PC-3 (cell line): ENCODE data around the gene DPF3.

ENCODE experiments used
- EZH2 ChIP-seq: fragments of 300-600 bp; sonication (generic); IDR thresholded peaks from one replicate; pipeline ENCODE4 v1.6.1; 2017; ENCODE audit warnings: antibody characterized with exemption, mild to moderate bottlenecking, low read length; ENCODE audit not compliant: unreplicated experiment
- EZH2phosphoT487 ChIP-seq: fragments of 300-600 bp; sonication (generic); IDR thresholded peaks from 2 replicates; pipeline ENCODE4 v1.6.1; 2018; ENCODE audit warnings: mild to moderate bottlenecking, antibody characterized with exemption, low read length, borderline replicate concordance
- TF ChIP-seq, protein P1 (sequence below): fragments of 300-600 bp; sonication (generic); conservative IDR thresholded peaks from 2 replicates; pipeline ENCODE4 v1.5.1; 2017; ENCODE audit warnings: antibody characterized with exemption, low read depth, mild to moderate bottlenecking, low read length

DNA sequence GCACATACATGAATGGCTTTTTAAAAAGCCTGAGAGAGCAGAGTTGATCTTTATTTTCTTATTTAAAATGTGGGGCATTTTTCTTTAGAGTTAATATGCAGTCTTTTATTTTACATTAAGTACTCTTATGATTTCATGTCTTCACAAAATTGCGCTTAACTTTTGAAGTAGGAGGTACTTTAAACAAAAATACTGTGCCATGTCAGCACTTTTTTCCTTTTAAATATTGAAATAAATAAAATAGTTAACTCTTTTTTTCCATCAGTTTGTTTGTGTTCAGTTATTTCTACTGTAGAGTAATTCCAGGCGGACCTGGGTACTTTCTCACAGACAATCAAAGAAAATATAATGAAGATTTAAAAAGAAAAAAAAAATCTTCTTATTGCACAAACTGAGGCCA, 231.7 kb downstream of the DPF3 start:
- no peak for TF ChIP-seq EZH2
- TF ChIP-seq, protein P1, sequence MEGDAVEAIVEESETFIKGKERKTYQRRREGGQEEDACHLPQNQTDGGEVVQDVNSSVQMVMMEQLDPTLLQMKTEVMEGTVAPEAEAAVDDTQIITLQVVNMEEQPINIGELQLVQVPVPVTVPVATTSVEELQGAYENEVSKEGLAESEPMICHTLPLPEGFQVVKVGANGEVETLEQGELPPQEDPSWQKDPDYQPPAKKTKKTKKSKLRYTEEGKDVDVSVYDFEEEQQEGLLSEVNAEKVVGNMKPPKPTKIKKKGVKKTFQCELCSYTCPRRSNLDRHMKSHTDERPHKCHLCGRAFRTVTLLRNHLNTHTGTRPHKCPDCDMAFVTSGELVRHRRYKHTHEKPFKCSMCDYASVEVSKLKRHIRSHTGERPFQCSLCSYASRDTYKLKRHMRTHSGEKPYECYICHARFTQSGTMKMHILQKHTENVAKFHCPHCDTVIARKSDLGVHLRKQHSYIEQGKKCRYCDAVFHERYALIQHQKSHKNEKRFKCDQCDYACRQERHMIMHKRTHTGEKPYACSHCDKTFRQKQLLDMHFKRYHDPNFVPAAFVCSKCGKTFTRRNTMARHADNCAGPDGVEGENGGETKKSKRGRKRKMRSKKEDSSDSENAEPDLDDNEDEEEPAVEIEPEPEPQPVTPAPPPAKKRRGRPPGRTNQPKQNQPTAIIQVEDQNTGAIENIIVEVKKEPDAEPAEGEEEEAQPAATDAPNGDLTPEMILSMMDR, result no peak
- TF ChIP-seq EZH2phosphoT487, result no peak
